Colonic mucosa (tissue), 4 donors: ENCODE measurements around the gene CNBP. TPM values are rescaled to one million over a fixed set of nuclear protein-coding genes. Genes with fewer than 3 reads are reported as not detected.
A peak's percentile ranks its signal among the peaks of the same experiment; 100 is the strongest.

Experiments
- DNase-seq: peaks from one replicate; pipeline ENCODE4 v3.0.0-alpha.2; 2020
- H3K27ac ChIP-seq: fragments of 200-600 bp; one replicate; pipeline ENCODE4 v1.8.0; 2021
- H3K27me3 ChIP-seq: fragments of 200-600 bp; one replicate; pipeline ENCODE4 v1.8.0; 2021
- H3K36me3 ChIP-seq: fragments of 200-600 bp; one replicate; pipeline ENCODE4 v1.8.0; 2021
- H3K4me1 ChIP-seq: fragments of 200-600 bp; one replicate; pipeline ENCODE4 v1.8.0; 2021; ENCODE audit warnings: mild to moderate bottlenecking
- H3K4me3 ChIP-seq: fragments of 200-600 bp; one replicate; pipeline ENCODE4 v1.8.0; 2021
- H3K9ac ChIP-seq, 2 donors: one replicate each; pipeline ENCODE4 v1.7.0; 2013; ENCODE audit warnings: control low read depth in 2 of 2, low read depth in 2 of 2, low read length in 2 of 2
- H3K9me3 ChIP-seq: fragments of 200-600 bp; one replicate; pipeline ENCODE4 v1.8.0; 2021
- intact Hi-C: fragments of 100-400 bp; cut with DNase I; formaldehyde crosslinking; loops from one replicate; pipeline ENCODE4 v1.14.1; 2022
- total RNA-seq, 2 donors: library from RNA; stranded (reverse); fragmentation: NEBNext Ultra II Directional in 1 of 2; extraction: Animal tissue kit (Norgen Biotek cat#: 25700) in 1 of 2; gene quantifications; one replicate each; pipeline ENCODE4 v1.2.1, GENCODE V29; 2021
- TF ChIP-seq, protein P1 (sequence below): fragments of 200-600 bp; IDR thresholded peaks from one replicate; pipeline ENCODE4 v1.8.0; 2022; ENCODE audit warnings: antibody characterized with exemption, mild to moderate bottlenecking
- donor health status: healthy.
- donor health status: DM: no; HTN: no; CAD: no.
- donor health status: DM: no; HTN: no; CAD: no.

Gene CNBP
- total RNA-seq, 2 donors from 2014 or later: 204 to 279 TPM

GRCh38 chr3:129128357-129129155 lies 55.1 kb downstream of the CNBP start:
- no peak overlapping the region for H3K4me3 ChIP-seq
- no peak overlapping the region for H3K27ac ChIP-seq
- intact Hi-C loops: no loop called here
- TF ChIP-seq, protein P1, sequence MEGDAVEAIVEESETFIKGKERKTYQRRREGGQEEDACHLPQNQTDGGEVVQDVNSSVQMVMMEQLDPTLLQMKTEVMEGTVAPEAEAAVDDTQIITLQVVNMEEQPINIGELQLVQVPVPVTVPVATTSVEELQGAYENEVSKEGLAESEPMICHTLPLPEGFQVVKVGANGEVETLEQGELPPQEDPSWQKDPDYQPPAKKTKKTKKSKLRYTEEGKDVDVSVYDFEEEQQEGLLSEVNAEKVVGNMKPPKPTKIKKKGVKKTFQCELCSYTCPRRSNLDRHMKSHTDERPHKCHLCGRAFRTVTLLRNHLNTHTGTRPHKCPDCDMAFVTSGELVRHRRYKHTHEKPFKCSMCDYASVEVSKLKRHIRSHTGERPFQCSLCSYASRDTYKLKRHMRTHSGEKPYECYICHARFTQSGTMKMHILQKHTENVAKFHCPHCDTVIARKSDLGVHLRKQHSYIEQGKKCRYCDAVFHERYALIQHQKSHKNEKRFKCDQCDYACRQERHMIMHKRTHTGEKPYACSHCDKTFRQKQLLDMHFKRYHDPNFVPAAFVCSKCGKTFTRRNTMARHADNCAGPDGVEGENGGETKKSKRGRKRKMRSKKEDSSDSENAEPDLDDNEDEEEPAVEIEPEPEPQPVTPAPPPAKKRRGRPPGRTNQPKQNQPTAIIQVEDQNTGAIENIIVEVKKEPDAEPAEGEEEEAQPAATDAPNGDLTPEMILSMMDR: no peak
- no peak for DNase-seq
- H3K36me3 ChIP-seq: peaks cover 12% of the 10 kb centered on the region
- H3K27me3 ChIP-seq: no peaks in the 10 kb centered on the region
- H3K9me3 ChIP-seq: no peaks in the 10 kb centered on the region
- no peak overlapping the region for H3K9ac ChIP-seq
- no peaks in the 10 kb centered on the region for H3K4me1 ChIP-seq

GRCh38 chr3:129126726-129127280 lies 56.9 kb downstream of the CNBP start:
- Histone ChIP-seq H3K4me3 (no peak overlapping the region), H3K27me3 (no peaks in the 10 kb centered on the region), H3K9ac (no peak overlapping the region), H3K27ac (no peak overlapping the region), H3K4me1 (peaks cover 7% of the 10 kb centered on the region), H3K9me3 (no peaks in the 10 kb centered on the region), H3K36me3 (peaks cover 12% of the 10 kb centered on the region)
- DNase-seq: no peak
- intact Hi-C loops: no loop called here
- TF ChIP-seq, protein P1: no peak

GRCh38 chr3:129123314-129124060 lies 60.2 kb downstream of the CNBP start:
- H3K4me1 ChIP-seq: peaks cover 17% of the 10 kb centered on the region
- intact Hi-C loops: no loop called here

DNA sequence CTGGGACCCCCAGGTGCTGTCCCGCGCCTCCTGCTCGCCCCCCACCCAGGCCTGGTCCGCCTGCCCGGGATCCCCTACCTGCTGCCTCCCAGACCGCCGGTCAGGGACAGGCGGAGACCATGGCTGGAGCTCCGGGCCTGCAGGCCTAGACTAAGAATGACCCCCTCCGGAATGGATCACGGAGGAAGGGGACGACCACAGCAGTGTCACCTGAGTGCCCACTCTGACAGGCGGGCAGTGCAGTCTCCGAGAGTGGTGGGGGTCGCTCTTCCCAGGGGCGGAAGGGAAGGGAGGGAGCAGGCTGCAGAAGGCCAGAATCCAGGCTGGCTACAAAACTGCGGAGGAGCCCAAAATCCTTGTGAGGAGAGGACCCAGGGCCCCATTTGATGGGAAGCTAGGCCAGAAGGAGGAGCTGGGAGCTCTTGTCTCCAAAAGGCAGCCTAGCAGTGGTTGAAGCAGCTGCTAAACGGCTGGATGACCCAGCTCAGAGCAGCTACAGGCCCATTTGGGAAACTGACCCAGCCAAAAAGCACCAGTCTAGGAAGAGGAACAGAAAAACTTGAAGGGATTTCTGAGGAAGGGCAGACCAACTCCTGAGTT lies 61.2 kb downstream of the CNBP start:
- H3K9me3 ChIP-seq: no peaks in the 10 kb centered on the region
- intact Hi-C loops: no loop called here
- H3K36me3 ChIP-seq: no peaks in the 10 kb centered on the region
- peak overlapping the region; percentile 78 for H3K27ac ChIP-seq
- no peaks in the 10 kb centered on the region for H3K27me3 ChIP-seq
- peak overlapping the region; percentile 8 to 40 for H3K9ac ChIP-seq
- no peak overlapping the region for H3K4me3 ChIP-seq
- TF ChIP-seq, protein P1: no peak
- H3K4me1 ChIP-seq: peaks cover 20% of the 10 kb centered on the region
- DNase-seq: peak; percentile 40

More at GRCh38 chr3:129123314-129124060, 60.2 kb downstream of the CNBP start:
- Histone ChIP-seq H3K4me3 (no peak overlapping the region), H3K9ac (peak overlapping the region in 1 of 2 donors; percentile 21), H3K36me3 (no peaks in the 10 kb centered on the region), H3K27me3 (no peaks in the 10 kb centered on the region), H3K27ac (peak overlapping the region; percentile 78), H3K9me3 (no peaks in the 10 kb centered on the region)
- TF ChIP-seq, protein P1: no peak
- DNase-seq: peak; percentile 66

- Histone ChIP-seq H3K9ac (peak within 1 kb of the TSS; percentile 92 to 98), H3K27ac (peak within 1 kb of the TSS; percentile 91), H3K4me1 (peaks cover 20% of the 10 kb centered on the region), H3K4me3 (peak within 1 kb of the TSS; percentile 89), H3K27me3 (no peaks in the 10 kb centered on the region), H3K9me3 (no peaks in the 10 kb centered on the region), H3K36me3 (no peaks in the 10 kb centered on the region)
- TF ChIP-seq, protein P1: no peak
- intact Hi-C loops: no loop called here
- peak; percentile 93 for DNase-seq
These were observed 61.8 kb downstream of the CNBP start, which contains the start of gene RAB43 for GRCh38 chr3:129121792-129122411. Gene RAB43 (minus strand): TSS chr3:129121804. CDS start chr3:129121489, 315 bp downstream.
